ENCODE measurements around the gene NPSR1.

Gene NPSR1

DNA sequence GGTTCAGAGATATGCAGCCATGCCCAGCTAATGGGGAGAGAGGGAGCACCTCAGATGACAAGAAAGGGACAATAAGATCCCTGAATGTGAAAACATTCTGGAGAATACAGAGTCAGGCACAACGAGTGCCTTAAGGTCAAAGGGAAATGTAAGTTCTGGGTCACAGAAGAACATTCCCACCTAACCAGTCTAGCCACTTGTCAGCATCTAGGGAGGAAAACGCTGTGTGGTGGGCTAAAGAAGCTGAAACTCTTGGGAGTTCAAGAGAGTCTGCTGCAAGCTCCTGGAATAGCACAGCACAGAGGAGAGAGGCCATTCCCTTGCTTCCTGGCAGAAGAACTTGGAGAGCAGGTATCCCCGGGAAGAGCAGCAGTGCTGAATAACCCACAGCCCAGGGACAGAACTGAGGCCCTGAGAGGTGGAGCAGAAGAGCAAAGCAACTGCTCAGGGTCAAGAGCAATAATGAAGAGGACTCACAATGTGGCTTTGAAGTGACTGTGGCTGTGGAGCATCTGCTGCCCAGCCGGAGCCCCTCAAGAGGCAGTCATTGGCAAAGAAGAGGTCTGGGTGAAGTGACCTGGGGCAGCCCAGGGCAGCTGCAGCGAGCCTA is 182.3 kb downstream of the NPSR1 start:
- TF ChIP-seq POLR2A (IDR thresholded peaks at IDR 0.05; ENCODE audit: low read depth, low read length) (no peak), TAF1 (IDR thresholded peaks at IDR 0.05; ENCODE audit: borderline replicate concordance, low read depth, low read length) (no peak), POLR2AphosphoS5 (IDR thresholded peaks at IDR 0.05; ENCODE audit: low read depth, low read length) (no peak)
- FAIRE-seq (no peak), DNase-seq (ENCODE audit: insufficient read length) (no peak)

DNA sequence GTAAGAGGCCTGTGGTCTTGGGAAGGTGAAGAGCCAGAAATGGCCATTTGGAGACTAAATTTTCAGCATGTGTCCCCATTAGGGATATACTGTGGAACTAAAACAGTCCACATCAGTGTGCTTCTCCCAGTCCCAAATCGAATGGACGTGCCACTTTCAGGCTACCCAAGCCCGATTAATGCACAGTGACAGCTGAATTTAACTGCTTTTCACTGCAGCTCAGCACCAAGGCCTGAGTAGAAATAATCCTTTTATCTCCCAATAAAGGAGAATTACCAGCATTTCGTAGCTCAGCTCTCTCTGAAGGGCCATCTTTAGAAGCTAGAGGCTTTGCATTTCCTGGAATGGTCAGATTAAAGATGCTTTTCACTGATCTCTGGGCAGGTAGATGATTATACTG is 183.3 kb downstream of the NPSR1 start:
- FAIRE-seq (no peak), DNase-seq (ENCODE audit: insufficient read length) (no peak)
- TF ChIP-seq POLR2A (IDR thresholded peaks at IDR 0.05; ENCODE audit: low read depth, low read length) (no peak), POLR2AphosphoS5 (IDR thresholded peaks at IDR 0.05; ENCODE audit: low read depth, low read length) (no peak), TAF1 (IDR thresholded peaks at IDR 0.05; ENCODE audit: borderline replicate concordance, low read depth, low read length) (no peak)

- DNase-seq (ENCODE audit: insufficient read length) (no peak), FAIRE-seq (no peak)
- no peak for TF ChIP-seq TAF1 (IDR thresholded peaks at IDR 0.05; ENCODE audit: borderline replicate concordance, low read depth, low read length)
- TF ChIP-seq POLR2A (IDR thresholded peaks at IDR 0.05; ENCODE audit: low read depth, low read length), result no peak
- TF ChIP-seq POLR2AphosphoS5 (IDR thresholded peaks at IDR 0.05; ENCODE audit: low read depth, low read length), result no peak
Observed at GRCh38 chr7:34842782-34843181, 184.8 kb downstream of the NPSR1 start.

DNA sequence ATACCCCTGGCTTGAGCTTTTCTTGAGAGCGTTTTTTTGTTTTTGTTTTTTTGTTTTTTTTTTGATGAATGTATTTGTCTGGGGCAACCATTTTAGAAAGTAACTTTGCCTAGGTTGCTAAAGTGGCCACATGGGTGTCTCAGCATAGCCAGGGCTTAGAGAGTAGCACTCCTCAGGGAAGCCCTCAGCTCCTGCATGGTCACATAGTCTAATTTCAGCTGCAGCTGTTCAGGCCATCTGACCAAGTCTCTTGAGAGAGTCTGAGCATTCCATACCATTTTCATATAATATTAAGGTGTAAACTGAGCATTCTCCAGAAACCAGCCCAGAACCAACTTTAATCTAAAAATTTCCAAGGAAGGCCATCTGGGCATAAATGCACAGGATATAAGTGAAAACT is 186.4 kb downstream of the NPSR1 start:
- TF ChIP-seq TAF1 (IDR thresholded peaks at IDR 0.05; ENCODE audit: borderline replicate concordance, low read depth, low read length) (no peak), POLR2A (IDR thresholded peaks at IDR 0.05; ENCODE audit: low read depth, low read length) (no peak), POLR2AphosphoS5 (IDR thresholded peaks at IDR 0.05; ENCODE audit: low read depth, low read length) (no peak)
- FAIRE-seq (no peak), DNase-seq (ENCODE audit: insufficient read length) (no peak)

GRCh38 chr7:34844936-34845665 is 187.1 kb downstream of the NPSR1 start:
- no peak for FAIRE-seq
- DNase-seq (ENCODE audit: insufficient read length), result no peak
- TF ChIP-seq POLR2A (IDR thresholded peaks at IDR 0.05; ENCODE audit: low read depth, low read length), result no peak
- no peak for TF ChIP-seq POLR2AphosphoS5 (IDR thresholded peaks at IDR 0.05; ENCODE audit: low read depth, low read length)
- TF ChIP-seq TAF1 (IDR thresholded peaks at IDR 0.05; ENCODE audit: borderline replicate concordance, low read depth, low read length), result no peak

DNA sequence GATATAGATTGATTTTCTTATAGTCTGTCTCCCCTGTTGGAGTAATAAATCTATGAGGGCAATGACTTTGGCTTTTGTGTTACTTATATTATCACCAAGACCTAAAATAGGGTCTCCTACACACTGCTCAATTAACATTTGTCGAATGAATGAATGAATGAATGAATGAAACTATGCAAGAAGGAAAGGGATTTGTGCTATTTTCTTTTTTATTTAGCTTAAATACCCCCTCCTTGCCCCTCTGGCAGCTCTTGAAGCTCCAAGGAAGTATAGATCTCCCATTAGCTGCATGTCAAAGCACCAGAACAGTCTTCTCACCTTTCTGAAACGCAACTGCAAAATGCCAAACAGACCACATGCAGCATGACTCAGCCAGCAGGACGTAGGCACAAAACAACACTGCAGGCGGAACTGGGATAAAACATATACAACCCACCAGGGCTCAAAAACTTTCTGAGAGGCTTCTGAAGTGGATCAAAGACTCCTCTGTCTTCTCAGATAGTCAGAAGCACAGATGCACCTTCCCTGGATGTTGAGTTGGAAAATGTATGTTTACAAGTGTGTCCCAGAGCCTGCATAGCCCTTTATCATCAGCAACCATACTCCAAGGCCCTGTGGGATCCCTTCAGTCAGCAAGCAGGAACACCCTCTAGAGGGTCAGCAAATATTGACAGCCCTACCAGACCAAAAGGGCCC is 187.8 kb downstream of the NPSR1 start:
- DNase-seq (ENCODE audit: insufficient read length), result no peak
- no peak for TF ChIP-seq POLR2AphosphoS5 (IDR thresholded peaks at IDR 0.05; ENCODE audit: low read depth, low read length)
- TF ChIP-seq TAF1 (IDR thresholded peaks at IDR 0.05; ENCODE audit: borderline replicate concordance, low read depth, low read length), result no peak
- TF ChIP-seq POLR2A (IDR thresholded peaks at IDR 0.05; ENCODE audit: low read depth, low read length), result no peak
- FAIRE-seq, result no peak

DNA sequence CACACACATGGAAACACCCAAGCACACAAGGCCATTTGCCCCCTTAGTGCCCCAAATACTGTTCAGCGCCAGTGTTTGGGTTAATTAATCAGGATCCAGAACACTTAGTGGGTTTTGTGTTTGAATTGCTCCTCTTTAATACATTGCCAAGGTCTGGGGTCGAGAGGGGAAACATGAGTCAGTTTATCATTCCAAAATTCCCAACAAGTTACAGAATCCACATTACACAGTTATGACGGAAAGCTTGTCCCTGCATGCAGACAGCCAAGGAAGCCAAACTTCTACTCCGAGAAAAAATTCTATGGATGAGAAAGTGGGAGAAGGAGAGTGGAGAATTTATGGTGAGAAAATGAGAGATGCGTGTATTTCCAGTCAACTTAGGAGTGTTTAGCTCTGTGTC is 189.0 kb downstream of the NPSR1 start:
- no peak for TF ChIP-seq POLR2A (IDR thresholded peaks at IDR 0.05; ENCODE audit: low read depth, low read length)
- DNase-seq (ENCODE audit: insufficient read length), result no peak
- no peak for FAIRE-seq

- TF ChIP-seq POLR2A (IDR thresholded peaks at IDR 0.05; ENCODE audit: low read depth, low read length) (no peak), TAF1 (IDR thresholded peaks at IDR 0.05; ENCODE audit: borderline replicate concordance, low read depth, low read length) (no peak), POLR2AphosphoS5 (IDR thresholded peaks at IDR 0.05; ENCODE audit: low read depth, low read length) (no peak)
- FAIRE-seq, result no peak
- no peak for DNase-seq (ENCODE audit: insufficient read length)
Observed at GRCh38 chr7:34848670-34849069, 190.7 kb downstream of the NPSR1 start.

DNA sequence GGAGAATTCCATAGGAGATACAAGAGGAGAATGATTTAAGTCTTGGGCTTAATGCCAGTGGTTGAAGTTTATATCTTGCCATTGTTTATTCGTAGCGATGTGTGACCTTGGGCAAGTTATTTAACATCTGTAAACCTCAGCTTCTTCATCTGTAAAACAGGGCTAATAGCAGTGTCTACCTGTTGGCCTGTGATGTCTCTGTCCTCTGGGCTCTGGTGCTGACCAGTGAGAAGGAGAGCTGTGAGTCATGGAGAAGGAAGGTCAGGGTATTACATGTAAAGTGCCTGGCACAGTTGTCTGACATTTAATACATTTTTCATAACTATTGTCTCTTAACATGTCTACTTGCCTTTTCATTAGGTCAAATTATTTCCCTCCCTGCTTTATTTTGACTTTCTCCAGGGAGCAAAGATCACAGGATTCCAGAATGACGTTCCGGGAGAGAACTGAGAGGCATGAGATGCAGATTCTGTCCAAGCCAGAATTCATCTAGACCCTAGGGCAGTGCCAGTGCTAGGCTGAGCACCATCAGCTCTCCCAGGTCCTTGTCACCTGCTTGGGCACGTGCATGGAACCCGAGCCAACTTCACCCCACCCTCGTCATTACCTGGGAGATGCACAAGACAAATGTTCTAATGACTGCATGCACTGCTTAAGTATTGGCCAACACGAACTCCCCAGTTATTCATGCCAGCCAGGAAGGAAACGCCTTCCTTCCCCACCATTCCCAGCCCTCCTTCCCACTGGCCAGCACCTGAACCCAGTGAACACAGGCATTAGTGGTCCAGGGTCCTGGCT is 191.3 kb downstream of the NPSR1 start:
- TF ChIP-seq POLR2A (IDR thresholded peaks at IDR 0.05; ENCODE audit: low read depth, low read length) (no peak), POLR2AphosphoS5 (IDR thresholded peaks at IDR 0.05; ENCODE audit: low read depth, low read length) (no peak)
- DNase-seq (ENCODE audit: insufficient read length), result no peak
- FAIRE-seq, result no peak

DNA sequence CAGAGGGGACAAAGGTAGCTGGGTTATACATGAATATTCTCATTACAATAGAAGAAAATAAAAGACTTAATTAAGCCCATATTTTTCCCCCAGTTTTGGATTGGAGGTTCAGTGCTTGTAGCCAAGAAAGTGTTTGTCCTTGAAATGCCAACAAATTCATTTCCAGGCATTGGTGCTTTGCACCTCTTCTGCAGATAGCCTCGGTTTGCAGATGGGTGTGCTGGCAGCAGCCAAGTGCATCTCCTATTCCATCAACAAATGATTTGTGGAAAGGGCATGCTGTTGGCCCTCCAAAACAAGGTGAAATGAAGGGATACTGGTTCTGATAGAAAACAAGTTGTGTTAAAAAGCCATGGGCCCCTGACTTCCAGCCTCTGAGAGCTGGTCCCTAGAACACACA is 192.0 kb downstream of the NPSR1 start:
- DNase-seq (ENCODE audit: insufficient read length) (no peak), FAIRE-seq (no peak)
- TF ChIP-seq TAF1 (IDR thresholded peaks at IDR 0.05; ENCODE audit: borderline replicate concordance, low read depth, low read length), result no peak
- TF ChIP-seq POLR2A (IDR thresholded peaks at IDR 0.05; ENCODE audit: low read depth, low read length), result no peak
- TF ChIP-seq POLR2AphosphoS5 (IDR thresholded peaks at IDR 0.05; ENCODE audit: low read depth, low read length), result no peak

DNA sequence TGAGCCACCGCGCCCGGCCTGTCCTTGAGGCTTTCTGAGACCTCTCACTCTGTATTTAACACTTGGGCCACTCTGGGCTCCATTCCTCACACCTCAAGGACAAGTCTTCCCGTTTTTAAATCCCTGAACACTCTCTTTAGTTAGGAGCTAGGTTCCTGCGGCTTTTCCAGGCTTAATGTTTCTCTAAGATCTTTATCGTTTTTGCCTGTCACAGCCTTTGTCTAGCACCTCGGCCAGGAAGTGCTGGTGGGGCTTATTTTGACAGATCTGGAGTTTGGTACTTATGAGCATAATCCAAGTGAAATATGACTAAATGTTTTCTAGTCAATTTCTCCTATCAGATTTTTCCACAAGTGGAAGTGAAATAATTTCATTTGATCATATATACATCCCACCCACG is 192.7 kb downstream of the NPSR1 start:
- FAIRE-seq (no peak), DNase-seq (ENCODE audit: insufficient read length) (no peak)
- TF ChIP-seq POLR2A (IDR thresholded peaks at IDR 0.05; ENCODE audit: low read depth, low read length), result no peak
- TF ChIP-seq TAF1 (IDR thresholded peaks at IDR 0.05; ENCODE audit: borderline replicate concordance, low read depth, low read length), result no peak
- TF ChIP-seq POLR2AphosphoS5 (IDR thresholded peaks at IDR 0.05; ENCODE audit: low read depth, low read length), result no peak
